ENCODE data around the gene PNPLA1.
A peak's percentile ranks its signal among the peaks of the same experiment; 100 is the strongest.

Gene PNPLA1

GRCh38 chr6:36246506-36247268 is 23.2 kb upstream of the PNPLA1 start:
- no peak for DNase-seq

- no peak for DNase-seq
These were observed 22.2 kb upstream of the PNPLA1 start for GRCh38 chr6:36247693-36248092.

GRCh38 chr6:36248980-36249379 is 20.9 kb upstream of the PNPLA1 start:
- DNase-seq: no peak

- DNase-seq: no peak
These were observed 20.3 kb upstream of the PNPLA1 start for GRCh38 chr6:36249536-36249935.

GRCh38 chr6:36252005-36252404 is 17.9 kb upstream of the PNPLA1 start:
- no peak for DNase-seq

GRCh38 chr6:36263390-36264000 is 6.4 kb upstream of the PNPLA1 start:
- DNase-seq: peak; percentile 86

GRCh38 chr6:36265744-36266143 is 4.1 kb upstream of the PNPLA1 start:
- DNase-seq: no peak

GRCh38 chr6:36266913-36267644 is 2.8 kb upstream of the PNPLA1 start:
- no peak for DNase-seq

- DNase-seq: no peak
These were observed 2.0 kb upstream of the PNPLA1 start for GRCh38 chr6:36267731-36268477.

GRCh38 chr6:36268478-36269275 is 1.2 kb upstream of the PNPLA1 start:
- DNase-seq: no peak

- DNase-seq: no peak
These were observed 2.4 kb downstream of the PNPLA1 start for GRCh38 chr6:36272234-36272633.

- no peak for DNase-seq
These were observed 3.2 kb downstream of the PNPLA1 start for GRCh38 chr6:36273067-36273466.

GRCh38 chr6:36273802-36274514 is 4.1 kb downstream of the PNPLA1 start:
- no peak for DNase-seq

GRCh38 chr6:36276581-36277536 is 7.0 kb downstream of the PNPLA1 start:
- no peak for DNase-seq

GRCh38 chr6:36277946-36278470 is 8.1 kb downstream of the PNPLA1 start:
- DNase-seq: peak; percentile 28

GRCh38 chr6:36280467-36280866 is 10.6 kb downstream of the PNPLA1 start:
- DNase-seq: no peak

GRCh38 chr6:36280983-36281382 is 11.1 kb downstream of the PNPLA1 start:
- DNase-seq: no peak

- no peak for DNase-seq
These were observed 13.7 kb downstream of the PNPLA1 start for GRCh38 chr6:36283608-36284007.

- DNase-seq: no peak
These were observed 14.5 kb downstream of the PNPLA1 start for GRCh38 chr6:36284359-36284758.

GRCh38 chr6:36285187-36285671 is 15.4 kb downstream of the PNPLA1 start:
- DNase-seq: no peak
